HepG2 (cell line): ENCODE results near the gene PODXL2. TPM values are rescaled to one million over a fixed set of nuclear protein-coding genes. Genes with fewer than 3 reads are reported as not detected.

Experiments used
- CENPX ChIP-seq: sonication (generic); formaldehyde crosslinking; IDR thresholded peaks from 2 replicates; pipeline ENCODE4 v1.9.0; 2021; ENCODE audit warnings: mild to moderate bottlenecking, missing genetic modification reagents, moderate library complexity
- FOXK1 ChIP-seq: sonication (generic); formaldehyde crosslinking; IDR thresholded peaks from 2 replicates; pipeline ENCODE4 v1.4.0; 2020; ENCODE audit warnings: low read depth, missing genetic modification reagents, borderline replicate concordance
- HHEX ChIP-seq: IDR thresholded peaks from 2 replicates; pipeline ENCODE4 v1.6.1; 2016; ENCODE audit warnings: control low read depth
- LCORL ChIP-seq, 2 experiments: fragments of 450-650 bp in 1 of 2; sonication (generic) in 1 of 2; formaldehyde crosslinking in 1 of 2; IDR thresholded peaks; 2 replicates each; pipeline versions ENCODE4 v1.5.0 to v1.6.1; 2017 to 2020; ENCODE audit warnings: antibody characterized with exemption in 1 of 2, missing genetic modification reagents in 1 of 2
- MAZ ChIP-seq, 2 experiments: sonication (generic) in 1 of 2; formaldehyde crosslinking in 1 of 2; IDR thresholded peaks; 2 replicates each; pipeline versions ENCODE4 v1.5.0 to v1.6.1; 2012 to 2020; ENCODE audit warnings: low read depth in 2 of 2, mild to moderate bottlenecking in 2 of 2, borderline replicate concordance in 1 of 2, improper control_type of control experiment in 1 of 2, low read length in 1 of 2, missing genetic modification reagents in 1 of 2, moderate library complexity in 1 of 2
- RBAK ChIP-seq: sonication (generic); formaldehyde crosslinking; IDR thresholded peaks from 2 replicates; pipeline ENCODE4 v1.5.1; 2020; ENCODE audit warnings: mild to moderate bottlenecking, missing genetic modification reagents
- ZFP41 ChIP-seq: sonication (generic); formaldehyde crosslinking; IDR thresholded peaks from 2 replicates; pipeline ENCODE4 v1.4.0; 2020; ENCODE audit warnings: mild to moderate bottlenecking, missing genetic modification reagents, borderline replicate concordance
- ZIK1 ChIP-seq: sonication (generic); formaldehyde crosslinking; IDR thresholded peaks from 2 replicates; pipeline ENCODE4 v1.5.0; 2020; ENCODE audit warnings: mild to moderate bottlenecking, low read depth, missing genetic modification reagents, borderline replicate concordance
- ZNF20 ChIP-seq: sonication (generic); formaldehyde crosslinking; IDR thresholded peaks from 2 replicates; pipeline ENCODE4 v1.4.0; 2020; ENCODE audit warnings: mild to moderate bottlenecking, moderate library complexity, missing genetic modification reagents
- ZNF33B ChIP-seq: sonication (generic); formaldehyde crosslinking; IDR thresholded peaks from 2 replicates; pipeline ENCODE4 v1.5.1; 2020; ENCODE audit warnings: mild to moderate bottlenecking, missing genetic modification reagents
- ZNF577 ChIP-seq: sonication (generic); formaldehyde crosslinking; IDR thresholded peaks from 2 replicates; pipeline ENCODE4 v1.4.0; 2020; ENCODE audit warnings: mild to moderate bottlenecking, low read depth, missing genetic modification reagents, borderline replicate concordance
- polyA plus RNA-seq, 8 experiments: library from polyadenylated mRNA; depleted of rRNA in 3 of 8; stranded (reverse) in 7 of 8; unstranded in 1 of 8; fragments of >200 nt; fragmentation: Illumina TruSeq in 4 of 8; extraction: Trizol in 4 of 8; gene quantifications; 2 replicates each; pipeline versions ENCODE4 v1.2.1 to v1.2.3, GENCODE V29; 2011 to 2016; ENCODE audit warnings: low read depth in 4 of 8, missing spikeins in 1 of 8, mixed read lengths in 1 of 8; ENCODE audit not compliant: insufficient read depth in 1 of 8
- total RNA-seq, 5 experiments: library from RNA; depleted of rRNA; stranded (reverse); fragments of >200 nt; fragmentation: Illumina TruSeq; extraction: Trizol; gene quantifications; 2 replicates each; pipeline ENCODE4 v1.2.3, GENCODE V29; 2016; ENCODE audit warnings: low read depth in 1 of 5
- TF ChIP-seq, protein P1 (sequence below): sonication (generic); formaldehyde crosslinking; IDR thresholded peaks from 2 replicates; pipeline ENCODE4 v1.5.0; 2020; ENCODE audit warnings: mild to moderate bottlenecking, missing genetic modification reagents
- TF ChIP-seq, protein P2 (sequence below), 2 experiments: fragments of 450-650 bp in 1 of 2; sonication (generic) in 1 of 2; formaldehyde crosslinking; IDR thresholded peaks; 2 replicates each; pipeline versions ENCODE4 v1.5.0 to v1.8.0; 2020 to 2022; ENCODE audit warnings: mild to moderate bottlenecking in 1 of 2, missing genetic modification reagents in 1 of 2
- TF ChIP-seq, protein P3 (sequence below): sonication (generic); formaldehyde crosslinking; IDR thresholded peaks from 2 replicates; pipeline ENCODE4 v1.4.0; 2020; ENCODE audit warnings: low read depth, missing genetic modification reagents
- TF ChIP-seq, protein P4 (sequence below): sonication (generic); formaldehyde crosslinking; IDR thresholded peaks from 2 replicates; pipeline ENCODE4 v1.8.0; 2022; ENCODE audit warnings: missing genetic modification reagents, mild to moderate bottlenecking, borderline replicate concordance
- TF ChIP-seq, protein P5 (sequence below): sonication (generic); formaldehyde crosslinking; IDR thresholded peaks from 2 replicates; pipeline ENCODE4 v1.5.0; 2020; ENCODE audit warnings: missing genetic modification reagents, mild to moderate bottlenecking, borderline replicate concordance

Gene PODXL2
- total and polyA plus RNA-seq, 2 of the 13 experiments (the other 11 are each of a cell fraction or from before 2014, with no cell fraction given) = 20.4 to 25.1 TPM

DNA sequence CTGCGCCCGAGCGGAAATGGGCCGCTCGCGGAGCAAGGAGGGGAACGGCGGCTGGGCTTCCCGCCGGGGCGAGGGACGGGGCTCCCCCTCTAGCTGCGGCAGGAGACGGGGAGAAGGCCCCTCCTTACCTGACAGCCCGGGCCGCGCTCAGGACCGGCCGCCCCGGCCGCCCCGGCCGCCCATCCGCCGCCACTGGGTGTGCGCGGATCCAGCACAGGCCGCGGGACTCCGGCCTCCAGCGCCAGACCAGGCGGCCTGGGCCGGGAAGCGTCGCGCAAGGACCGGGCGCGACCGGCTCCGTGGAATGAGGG is 38.7 kb upstream of the PODXL2 start (continued):
- TF ChIP-seq, protein P1, sequence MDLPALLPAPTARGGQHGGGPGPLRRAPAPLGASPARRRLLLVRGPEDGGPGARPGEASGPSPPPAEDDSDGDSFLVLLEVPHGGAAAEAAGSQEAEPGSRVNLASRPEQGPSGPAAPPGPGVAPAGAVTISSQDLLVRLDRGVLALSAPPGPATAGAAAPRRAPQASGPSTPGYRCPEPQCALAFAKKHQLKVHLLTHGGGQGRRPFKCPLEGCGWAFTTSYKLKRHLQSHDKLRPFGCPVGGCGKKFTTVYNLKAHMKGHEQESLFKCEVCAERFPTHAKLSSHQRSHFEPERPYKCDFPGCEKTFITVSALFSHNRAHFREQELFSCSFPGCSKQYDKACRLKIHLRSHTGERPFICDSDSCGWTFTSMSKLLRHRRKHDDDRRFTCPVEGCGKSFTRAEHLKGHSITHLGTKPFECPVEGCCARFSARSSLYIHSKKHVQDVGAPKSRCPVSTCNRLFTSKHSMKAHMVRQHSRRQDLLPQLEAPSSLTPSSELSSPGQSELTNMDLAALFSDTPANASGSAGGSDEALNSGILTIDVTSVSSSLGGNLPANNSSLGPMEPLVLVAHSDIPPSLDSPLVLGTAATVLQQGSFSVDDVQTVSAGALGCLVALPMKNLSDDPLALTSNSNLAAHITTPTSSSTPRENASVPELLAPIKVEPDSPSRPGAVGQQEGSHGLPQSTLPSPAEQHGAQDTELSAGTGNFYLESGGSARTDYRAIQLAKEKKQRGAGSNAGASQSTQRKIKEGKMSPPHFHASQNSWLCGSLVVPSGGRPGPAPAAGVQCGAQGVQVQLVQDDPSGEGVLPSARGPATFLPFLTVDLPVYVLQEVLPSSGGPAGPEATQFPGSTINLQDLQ (CRISPR knock-in tag) = no peak
- TF ChIP-seq RBAK (CRISPR knock-in tag) (no peak), ZIK1 (peak; percentile 90; the same call in 1 of the 2 replicates), ZFP41 (CRISPR knock-in tag) (no peak), CENPX (CRISPR knock-in tag) (no peak), ZNF33B (CRISPR knock-in tag) (no peak), FOXK1 (no peak), LCORL (IDR thresholded peaks at IDR 0.05) (no peak), LCORL (CRISPR knock-in tag; IDR thresholded peaks at IDR 0.05) (peak; percentile 4; the same call in 1 of the 2 replicates), HHEX (CRISPR knock-in tag) (no peak), ZNF20 (CRISPR knock-in tag) (no peak), ZNF577 (no peak), MAZ (IDR thresholded peaks at IDR 0.05; ENCODE audit: borderline replicate concordance, low read depth, low read length) (no peak), MAZ (CRISPR knock-in tag; IDR thresholded peaks at IDR 0.05; ENCODE audit: low read depth) (0 out of 2 replicates have a peak, but pooled peaks have one; percentile 43)
- TF ChIP-seq, protein P2, sequence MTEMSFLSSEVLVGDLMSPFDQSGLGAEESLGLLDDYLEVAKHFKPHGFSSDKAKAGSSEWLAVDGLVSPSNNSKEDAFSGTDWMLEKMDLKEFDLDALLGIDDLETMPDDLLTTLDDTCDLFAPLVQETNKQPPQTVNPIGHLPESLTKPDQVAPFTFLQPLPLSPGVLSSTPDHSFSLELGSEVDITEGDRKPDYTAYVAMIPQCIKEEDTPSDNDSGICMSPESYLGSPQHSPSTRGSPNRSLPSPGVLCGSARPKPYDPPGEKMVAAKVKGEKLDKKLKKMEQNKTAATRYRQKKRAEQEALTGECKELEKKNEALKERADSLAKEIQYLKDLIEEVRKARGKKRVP (CRISPR knock-in tag; IDR thresholded peaks at IDR 0.05) = peak in 1 of 2 experiments; percentile 61; a peak in 1 of 4 replicates
- TF ChIP-seq, protein P3, sequence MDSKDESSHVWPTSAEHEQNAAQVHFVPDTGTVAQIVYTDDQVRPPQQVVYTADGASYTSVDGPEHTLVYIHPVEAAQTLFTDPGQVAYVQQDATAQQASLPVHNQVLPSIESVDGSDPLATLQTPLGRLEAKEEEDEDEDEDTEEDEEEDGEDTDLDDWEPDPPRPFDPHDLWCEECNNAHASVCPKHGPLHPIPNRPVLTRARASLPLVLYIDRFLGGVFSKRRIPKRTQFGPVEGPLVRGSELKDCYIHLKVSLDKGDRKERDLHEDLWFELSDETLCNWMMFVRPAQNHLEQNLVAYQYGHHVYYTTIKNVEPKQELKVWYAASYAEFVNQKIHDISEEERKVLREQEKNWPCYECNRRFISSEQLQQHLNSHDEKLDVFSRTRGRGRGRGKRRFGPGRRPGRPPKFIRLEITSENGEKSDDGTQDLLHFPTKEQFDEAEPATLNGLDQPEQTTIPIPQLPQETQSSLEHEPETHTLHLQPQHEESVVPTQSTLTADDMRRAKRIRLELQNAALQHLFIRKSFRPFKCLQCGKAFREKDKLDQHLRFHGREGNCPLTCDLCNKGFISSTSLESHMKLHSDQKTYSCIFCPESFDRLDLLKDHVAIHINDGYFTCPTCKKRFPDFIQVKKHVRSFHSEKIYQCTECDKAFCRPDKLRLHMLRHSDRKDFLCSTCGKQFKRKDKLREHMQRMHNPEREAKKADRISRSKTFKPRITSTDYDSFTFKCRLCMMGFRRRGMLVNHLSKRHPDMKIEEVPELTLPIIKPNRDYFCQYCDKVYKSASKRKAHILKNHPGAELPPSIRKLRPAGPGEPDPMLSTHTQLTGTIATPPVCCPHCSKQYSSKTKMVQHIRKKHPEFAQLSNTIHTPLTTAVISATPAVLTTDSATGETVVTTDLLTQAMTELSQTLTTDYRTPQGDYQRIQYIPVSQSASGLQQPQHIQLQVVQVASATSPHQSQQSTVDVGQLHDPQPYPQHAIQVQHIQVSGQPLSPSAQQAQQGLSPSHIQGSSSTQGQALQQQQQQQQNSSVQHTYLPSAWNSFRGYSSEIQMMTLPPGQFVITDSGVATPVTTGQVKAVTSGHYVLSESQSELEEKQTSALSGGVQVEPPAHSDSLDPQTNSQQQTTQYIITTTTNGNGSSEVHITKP = no peak
- TF ChIP-seq, protein P4, sequence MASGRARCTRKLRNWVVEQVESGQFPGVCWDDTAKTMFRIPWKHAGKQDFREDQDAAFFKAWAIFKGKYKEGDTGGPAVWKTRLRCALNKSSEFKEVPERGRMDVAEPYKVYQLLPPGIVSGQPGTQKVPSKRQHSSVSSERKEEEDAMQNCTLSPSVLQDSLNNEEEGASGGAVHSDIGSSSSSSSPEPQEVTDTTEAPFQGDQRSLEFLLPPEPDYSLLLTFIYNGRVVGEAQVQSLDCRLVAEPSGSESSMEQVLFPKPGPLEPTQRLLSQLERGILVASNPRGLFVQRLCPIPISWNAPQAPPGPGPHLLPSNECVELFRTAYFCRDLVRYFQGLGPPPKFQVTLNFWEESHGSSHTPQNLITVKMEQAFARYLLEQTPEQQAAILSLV (CRISPR knock-in tag) = no peak
- TF ChIP-seq, protein P5, sequence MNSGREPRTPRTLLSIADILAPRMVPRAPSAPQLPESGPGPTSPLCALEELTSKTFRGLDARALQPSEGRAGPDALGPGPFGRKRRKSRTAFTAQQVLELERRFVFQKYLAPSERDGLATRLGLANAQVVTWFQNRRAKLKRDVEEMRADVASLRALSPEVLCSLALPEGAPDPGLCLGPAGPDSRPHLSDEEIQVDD (CRISPR knock-in tag) = no peak
